NB4 (cell line): ENCODE measurements around the gene CUL4A.

Experiments used
- DNase-seq: peaks from one replicate; pipeline ENCODE4 v3.0.0; 2010; ENCODE audit warnings: low read depth
- H3K4me3 ChIP-seq: one replicate; pipeline ENCODE4 v1.5.1; 2011; ENCODE audit warnings: mild to moderate bottlenecking, low read depth, low read length, moderate library complexity
- MAX ChIP-seq: IDR thresholded peaks from 2 replicates; pipeline ENCODE4 v1.6.1; 2011; ENCODE audit warnings: low read depth, low read length
- MYC ChIP-seq: IDR thresholded peaks from 2 replicates; pipeline ENCODE4 v1.6.1; 2011; ENCODE audit warnings: low read depth, low read length
- POLR2A ChIP-seq: IDR thresholded peaks from 2 replicates; pipeline ENCODE4 v1.6.1; 2011; ENCODE audit warnings: mild to moderate bottlenecking; ENCODE audit not compliant: insufficient read length; ENCODE audit errors: extremely low read depth
- TF ChIP-seq, protein P1 (sequence below): IDR thresholded peaks from one replicate; pipeline ENCODE4 v1.5.1; 2012; ENCODE audit warnings: low read depth, low read length

Gene CUL4A

DNA sequence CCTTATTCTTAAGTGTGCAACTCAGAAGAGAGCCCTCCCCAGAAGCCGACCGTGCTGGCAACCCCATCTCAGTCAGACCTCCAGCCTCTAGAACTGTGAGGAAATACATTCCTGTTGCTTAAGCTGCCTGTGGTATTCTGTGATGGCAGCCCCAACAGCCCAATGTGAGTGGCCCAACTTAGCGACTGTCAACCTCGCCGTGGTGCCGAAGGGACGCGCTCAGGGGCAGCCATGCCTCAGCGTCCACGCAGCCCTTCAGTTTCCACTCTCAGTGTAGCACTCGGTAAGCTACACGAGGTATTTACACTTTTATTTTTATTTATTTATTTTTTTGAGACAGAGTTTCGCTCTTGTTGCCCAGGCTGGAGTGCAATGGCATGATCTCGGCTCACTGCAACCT is 32.6 kb upstream of the CUL4A start:
- TF ChIP-seq MYC (no peak), MAX (no peak), POLR2A (no peak)
- TF ChIP-seq, protein P1, sequence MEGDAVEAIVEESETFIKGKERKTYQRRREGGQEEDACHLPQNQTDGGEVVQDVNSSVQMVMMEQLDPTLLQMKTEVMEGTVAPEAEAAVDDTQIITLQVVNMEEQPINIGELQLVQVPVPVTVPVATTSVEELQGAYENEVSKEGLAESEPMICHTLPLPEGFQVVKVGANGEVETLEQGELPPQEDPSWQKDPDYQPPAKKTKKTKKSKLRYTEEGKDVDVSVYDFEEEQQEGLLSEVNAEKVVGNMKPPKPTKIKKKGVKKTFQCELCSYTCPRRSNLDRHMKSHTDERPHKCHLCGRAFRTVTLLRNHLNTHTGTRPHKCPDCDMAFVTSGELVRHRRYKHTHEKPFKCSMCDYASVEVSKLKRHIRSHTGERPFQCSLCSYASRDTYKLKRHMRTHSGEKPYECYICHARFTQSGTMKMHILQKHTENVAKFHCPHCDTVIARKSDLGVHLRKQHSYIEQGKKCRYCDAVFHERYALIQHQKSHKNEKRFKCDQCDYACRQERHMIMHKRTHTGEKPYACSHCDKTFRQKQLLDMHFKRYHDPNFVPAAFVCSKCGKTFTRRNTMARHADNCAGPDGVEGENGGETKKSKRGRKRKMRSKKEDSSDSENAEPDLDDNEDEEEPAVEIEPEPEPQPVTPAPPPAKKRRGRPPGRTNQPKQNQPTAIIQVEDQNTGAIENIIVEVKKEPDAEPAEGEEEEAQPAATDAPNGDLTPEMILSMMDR, result no peak
- no peak overlapping the region for H3K4me3 ChIP-seq
- no peak for DNase-seq

DNA sequence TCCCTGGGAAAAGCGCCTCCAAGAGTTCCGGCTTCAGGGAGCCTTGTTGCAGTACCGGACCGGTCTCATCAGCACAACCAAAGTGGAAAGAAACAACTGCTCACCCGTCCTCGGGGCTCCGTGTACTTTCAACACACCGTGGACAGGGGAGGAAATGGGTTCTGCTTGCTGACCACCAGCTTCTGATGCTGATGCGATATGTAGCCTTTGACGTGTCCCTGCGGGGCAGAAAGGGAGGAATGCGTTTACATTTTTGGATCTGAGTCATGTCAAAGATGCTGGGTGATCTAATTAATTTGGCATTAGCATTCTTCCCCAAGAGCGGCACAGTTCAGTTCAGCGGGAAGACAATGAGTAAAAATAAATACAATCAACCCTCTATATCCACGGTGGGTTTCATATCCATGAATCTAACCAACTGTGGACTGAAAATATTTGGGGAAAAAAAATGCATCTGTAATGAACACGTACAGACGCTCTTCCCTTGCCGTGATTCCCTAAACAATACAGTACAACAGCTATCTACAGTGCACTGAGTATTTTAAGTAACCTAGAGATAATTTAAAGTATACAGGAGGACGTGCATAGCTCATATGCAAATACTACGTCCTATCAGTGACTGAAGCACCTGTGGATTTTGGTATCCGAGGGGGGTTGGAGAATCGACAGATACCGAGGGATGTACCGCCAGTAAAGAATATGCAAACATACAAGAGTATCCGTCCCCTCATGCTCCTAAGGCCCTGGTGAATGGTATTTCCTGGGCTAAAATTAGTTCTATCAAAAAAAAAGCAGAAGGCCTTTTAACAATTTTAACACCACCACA is 31.1 kb upstream of the CUL4A start:
- TF ChIP-seq, protein P1, result no peak
- no peak for TF ChIP-seq MYC
- TF ChIP-seq POLR2A, result no peak
- TF ChIP-seq MAX, result no peak
- no peak overlapping the region for H3K4me3 ChIP-seq
- no peak for DNase-seq

- DNase-seq, result no peak
- TF ChIP-seq MYC (no peak), MAX (no peak), POLR2A (no peak)
- no peak overlapping the region for H3K4me3 ChIP-seq
These were observed 30.6 kb upstream of the CUL4A start for GRCh38 chr13:113178896-113179167.

GRCh38 chr13:113179374-113180230 is 29.8 kb upstream of the CUL4A start:
- TF ChIP-seq MAX (no peak), POLR2A (no peak), MYC (no peak)
- TF ChIP-seq, protein P1, result no peak
- H3K4me3 ChIP-seq, result no peak overlapping the region
- DNase-seq, result no peak

DNA sequence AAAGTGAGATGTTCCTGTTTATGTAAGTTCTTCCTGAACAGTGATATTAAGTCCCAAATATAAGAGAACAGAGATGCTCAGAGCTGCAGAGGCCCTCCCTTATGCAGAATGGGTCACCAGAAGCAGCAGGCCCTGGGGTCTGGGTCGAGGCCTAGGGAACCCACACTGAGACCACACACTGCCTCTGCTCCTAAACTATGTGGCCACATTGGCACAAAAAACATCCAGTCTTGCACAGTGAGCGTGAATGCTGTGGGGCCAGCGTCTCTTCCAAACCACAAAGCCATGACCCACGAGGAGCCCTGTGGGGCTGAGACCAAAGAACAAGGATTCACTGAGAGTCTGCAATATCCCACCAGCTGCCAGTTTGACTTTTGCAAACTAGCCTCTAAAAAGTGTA is 27.4 kb upstream of the CUL4A start:
- TF ChIP-seq, protein P1, result no peak
- no peak for TF ChIP-seq MAX
- no peak for TF ChIP-seq MYC
- TF ChIP-seq POLR2A, result no peak
- DNase-seq, result no peak
- no peak overlapping the region for H3K4me3 ChIP-seq

DNA sequence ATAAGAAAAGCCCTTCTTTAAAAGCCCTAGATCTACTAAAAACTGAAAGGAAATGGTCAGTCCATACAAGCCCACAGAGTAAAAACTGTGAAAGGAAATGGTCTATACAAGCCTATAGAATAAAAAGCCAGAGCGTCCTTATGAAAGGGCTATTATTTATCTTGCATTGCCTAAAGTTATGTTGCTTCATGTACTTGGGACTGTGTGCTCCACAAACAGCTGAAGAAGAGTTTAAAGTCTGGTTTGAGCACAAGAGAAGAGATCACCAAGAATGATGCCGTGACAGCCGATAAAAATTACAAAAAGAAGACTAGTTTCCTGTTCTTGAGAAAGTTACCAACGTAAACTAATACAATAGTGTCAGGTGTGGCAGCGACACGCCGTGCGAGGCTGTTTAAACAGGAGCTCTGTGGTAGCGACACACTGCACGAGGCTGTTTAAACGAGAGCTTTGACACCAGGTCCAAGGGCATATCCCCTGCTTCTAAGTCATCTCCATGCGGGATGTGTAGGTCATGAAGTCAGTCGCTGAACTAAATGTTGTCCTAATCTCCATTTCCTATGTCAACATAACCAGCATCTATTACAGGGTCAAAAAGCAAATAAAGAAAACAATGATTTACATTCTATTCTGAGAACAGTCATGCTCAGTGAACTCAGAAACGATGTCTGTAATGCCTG is 25.8 kb upstream of the CUL4A start:
- no peak for DNase-seq
- TF ChIP-seq MAX (no peak), POLR2A (no peak)

More for the DNA sequence above, 25.8 kb upstream of the CUL4A start:
- H3K4me3 ChIP-seq, result no peak overlapping the region
